Tibial nerve (tissue), 4 donors: ENCODE results near the gene MELTF.
"Not testable (repeated sequence)": the region's sequence is repeated elsewhere in the genome, so short reads cannot be mapped to it uniquely, and the experiment has no call there.

Source experiments
- CTCF ChIP-seq, 5 experiments: fragments of 200-600 bp in 3 of 5; fragments of 450-650 bp in 2 of 5; sonication (generic) in 3 of 5; IDR thresholded peaks; one replicate each; pipeline ENCODE4 v1.5.1; 2016 to 2019; ENCODE audit warnings: antibody characterized with exemption in 5 of 5, mild to moderate bottlenecking in 3 of 5, moderate library complexity in 2 of 5
- EP300 ChIP-seq, 2 donors: sonication (generic); formaldehyde crosslinking; IDR thresholded peaks; one replicate each; pipeline ENCODE4 v1.6.1; 2017; ENCODE audit warnings: antibody characterized with exemption in 2 of 2, mild to moderate bottlenecking in 1 of 2
- POLR2A ChIP-seq, 2 donors: fragments of 450-650 bp; IDR thresholded peaks; one replicate each; pipeline ENCODE4 v1.6.1; 2017; ENCODE audit warnings: antibody characterized with exemption in 2 of 2, mild to moderate bottlenecking in 2 of 2, moderate library complexity in 2 of 2

- not testable (repeated sequence) for TF ChIP-seq CTCF, EP300, POLR2A (IDR thresholded peaks at IDR 0.05)
Measured at GRCh38 chr3:197033764-197034163, 4.1 kb upstream of the MELTF start.
